H9 (cell line): Measurements from ENCODE around the gene OPN1SW. TPM values are rescaled to one million over a fixed set of nuclear protein-coding genes. Genes with fewer than 3 reads are reported as not detected.

Experiments used
- DNase-seq: peaks from one replicate; pipeline ENCODE4 v3.0.0-alpha.2; 2017
- H2AFZ ChIP-seq: one replicate; pipeline ENCODE4 v1.6.1; 2013; ENCODE audit warnings: mild to moderate bottlenecking, low read length, control low read depth, moderate library complexity
- H2AK5ac ChIP-seq: 2 replicates; pipeline ENCODE4 v1.6.1; 2013; ENCODE audit warnings: low read length, control low read depth, mixed read lengths; ENCODE audit not compliant: insufficient read length
- H2BK120ac ChIP-seq: one replicate; pipeline ENCODE4 v1.6.1; 2013; ENCODE audit warnings: low read depth, mild to moderate bottlenecking, low read length, control low read depth, inconsistent platforms; ENCODE audit not compliant: poor library complexity, severe bottlenecking
- H2BK12ac ChIP-seq: 2 replicates; pipeline ENCODE4 v1.6.1; 2013; ENCODE audit warnings: low read length, control low read depth, mixed read lengths, low read depth; ENCODE audit not compliant: insufficient read length
- H2BK15ac ChIP-seq: 2 replicates; pipeline ENCODE4 v1.6.1; 2013; ENCODE audit warnings: low read depth, low read length, control low read depth
- H2BK20ac ChIP-seq: one replicate; pipeline ENCODE4 v1.6.1; 2013; ENCODE audit warnings: low read depth, mild to moderate bottlenecking, low read length, control low read depth, inconsistent platforms; ENCODE audit not compliant: poor library complexity, severe bottlenecking
- H2BK5ac ChIP-seq: 2 replicates; pipeline ENCODE4 v1.6.1; 2013; ENCODE audit warnings: low read length, control low read depth, mixed read lengths; ENCODE audit not compliant: insufficient read length
- H3K14ac ChIP-seq: 2 replicates; pipeline ENCODE4 v1.6.1; 2013; ENCODE audit warnings: low read length, control low read depth; ENCODE audit not compliant: insufficient read depth
- H3K18ac ChIP-seq: 2 replicates; pipeline ENCODE4 v1.6.1; 2013; ENCODE audit warnings: low read depth, mild to moderate bottlenecking, mixed read lengths, low read length, control low read depth; ENCODE audit not compliant: insufficient read length
- H3K23ac ChIP-seq: 2 replicates; pipeline ENCODE4 v1.6.1; 2013; ENCODE audit warnings: low read length, control low read depth, mixed read lengths, low read depth; ENCODE audit not compliant: insufficient read length
- H3K23me2 ChIP-seq: 2 replicates; pipeline ENCODE4 v1.6.1; 2013; ENCODE audit warnings: low read depth, mild to moderate bottlenecking, mixed read lengths, low read length, control low read depth; ENCODE audit not compliant: insufficient read length, poor library complexity, severe bottlenecking
- H3K27ac ChIP-seq: 2 replicates; pipeline ENCODE4 v1.5.1; 2013; ENCODE audit warnings: low read length, control low read depth, mixed read lengths, low read depth; ENCODE audit not compliant: insufficient read length
- H3K27me3 ChIP-seq: 2 replicates; pipeline ENCODE4 v1.6.1; 2013; ENCODE audit warnings: low read length, control low read depth, inconsistent platforms; ENCODE audit not compliant: insufficient read depth
- H3K4ac ChIP-seq: 2 replicates; pipeline ENCODE4 v1.6.1; 2013; ENCODE audit warnings: low read depth, mild to moderate bottlenecking, control low read depth, inconsistent platforms, low read length, moderate library complexity
- H3K4me1 ChIP-seq: 2 replicates; pipeline ENCODE4 v1.6.1; 2013; ENCODE audit warnings: low read length, control low read depth, inconsistent platforms; ENCODE audit not compliant: insufficient read depth
- H3K4me2 ChIP-seq: 2 replicates; pipeline ENCODE4 v1.6.1; 2013; ENCODE audit warnings: low read length, control low read depth, mixed read lengths; ENCODE audit not compliant: insufficient read length, insufficient read depth
- H3K56ac ChIP-seq: 2 replicates; pipeline ENCODE4 v1.6.1; 2013; ENCODE audit warnings: low read depth, mild to moderate bottlenecking, mixed read lengths, low read length, control low read depth; ENCODE audit not compliant: insufficient read length
- H3K79me1 ChIP-seq: 2 replicates; pipeline ENCODE4 v1.6.1; 2013; ENCODE audit warnings: low read depth, mild to moderate bottlenecking, moderate library complexity, low read length, control low read depth, inconsistent platforms; ENCODE audit not compliant: insufficient read depth, poor library complexity, severe bottlenecking
- H3K79me2 ChIP-seq: 2 replicates; pipeline ENCODE4 v1.6.1; 2013; ENCODE audit warnings: low read length, control low read depth, inconsistent platforms; ENCODE audit not compliant: insufficient read depth
- H3K9ac ChIP-seq: 2 replicates; pipeline ENCODE4 v1.6.1; 2013; ENCODE audit warnings: low read length, control low read depth, mixed read lengths; ENCODE audit not compliant: insufficient read length; ENCODE audit errors: extremely low read depth
- H3K9me3 ChIP-seq: one replicate; pipeline ENCODE4 v1.6.1; 2013; ENCODE audit warnings: low read depth, low read length, inconsistent platforms; ENCODE audit not compliant: control insufficient read depth
- H3T11ph ChIP-seq: one replicate; pipeline ENCODE4 v1.6.1; 2013; ENCODE audit warnings: mild to moderate bottlenecking, low read length, control low read depth, inconsistent platforms
- H4K20me1 ChIP-seq: one replicate; pipeline ENCODE4 v1.6.1; 2013; ENCODE audit not compliant: control insufficient read depth, insufficient read length, insufficient read depth
- H4K5ac ChIP-seq: 2 replicates; pipeline ENCODE4 v1.6.1; 2013; ENCODE audit warnings: low read depth, mild to moderate bottlenecking, mixed read lengths, low read length, control low read depth; ENCODE audit not compliant: insufficient read length
- H4K8ac ChIP-seq: replicated peaks from 2 replicates; pipeline ENCODE4 v1.6.1; 2013; ENCODE audit warnings: low read length, control low read depth, mixed read lengths, low read depth; ENCODE audit not compliant: insufficient read length
- H4K91ac ChIP-seq: 2 replicates; pipeline ENCODE4 v1.6.1; 2013; ENCODE audit warnings: low read depth, mild to moderate bottlenecking, moderate library complexity, mixed read lengths, low read length, control low read depth; ENCODE audit not compliant: insufficient read length
- H3K27ac Mint-ChIP-seq, 3 experiments: 2 replicates in 2 of 3; 3 replicates in 1 of 3; pipeline ENCODE4 v1.8.0; 2020 to 2021; ENCODE audit warnings: mixed read lengths in 3 of 3, mild to moderate bottlenecking in 1 of 3, moderate library complexity in 1 of 3
- H3K27me3 Mint-ChIP-seq: 2 replicates; pipeline ENCODE4 v1.8.0; 2021; ENCODE audit warnings: low read depth, mild to moderate bottlenecking, moderate library complexity, mixed read lengths
- H3K36me3 Mint-ChIP-seq, 3 experiments: 2 replicates in 2 of 3; 3 replicates in 1 of 3; pipeline ENCODE4 v1.8.0; 2020 to 2021; ENCODE audit warnings: low read depth in 3 of 3, mixed read lengths in 3 of 3; ENCODE audit not compliant: insufficient read depth in 1 of 3
- H3K4me1 Mint-ChIP-seq, 2 experiments: 2 replicates each; pipeline ENCODE4 v1.8.0; 2020; ENCODE audit warnings: mixed read lengths in 2 of 2
- H3K4me3 Mint-ChIP-seq, 2 experiments: 2 replicates in 1 of 2; 3 replicates in 1 of 2; pipeline ENCODE4 v1.8.0; 2020 to 2021; ENCODE audit warnings: mild to moderate bottlenecking in 2 of 2, mixed read lengths in 2 of 2, moderate library complexity in 1 of 2
- H3K9me3 Mint-ChIP-seq, 2 experiments: 2 replicates in 1 of 2; 3 replicates in 1 of 2; pipeline ENCODE4 v1.8.0; 2020; ENCODE audit warnings: mild to moderate bottlenecking in 2 of 2, mixed read lengths in 2 of 2, moderate library complexity in 1 of 2
- CTCF ChIP-seq: fragments of 200-600 bp; sonication (generic); conservative IDR thresholded peaks from 3 replicates; pipeline ENCODE4 v1.8.0; 2021; ENCODE audit warnings: antibody characterized with exemption, mild to moderate bottlenecking
- WGBS: extraction: QIAGEN DNeasy Blood & Tissue Kit; methylation state at CpG from one replicate; pipeline ENCODE4 v1.1.7; 2013; ENCODE audit warnings: missing lambda C conversion rate, low lambda C conversion rate, mixed read lengths; ENCODE audit not compliant: insufficient read length; ENCODE audit errors: extremely low coverage; 5-methylcytosine and 5-hydroxymethylcytosine counted together
- total RNA-seq: library from RNA; stranded (reverse); gene quantifications from 2 replicates; pipeline ENCODE4 v1.2.1, GENCODE V29; 2021

The OPN1SW gene
- total RNA-seq, 1 experiment from 2014 or later = not detected

- H3K4ac ChIP-seq = no peak overlapping the region
- H2AFZ ChIP-seq = no peak overlapping the region
- no peak overlapping the region for H3T11ph ChIP-seq
- no peaks in the 10 kb centered on the region for H3K79me1 ChIP-seq
- no peak overlapping the region for H3K27ac ChIP-seq
- H2BK15ac ChIP-seq = no peak overlapping the region
- no CpG with 5 or more reads among the region's 3 CpGs for WGBS
- no peak overlapping the region for H2BK5ac ChIP-seq
- H3K79me2 ChIP-seq = no peaks in the 10 kb centered on the region
- no peak overlapping the region for H4K5ac ChIP-seq
- no peak overlapping the region for H4K91ac ChIP-seq
- Mint-ChIP-seq H3K27ac (no peak overlapping the region), H3K4me3 (no peak overlapping the region), H3K27me3 (no peaks in the 10 kb centered on the region), H3K36me3 (peaks cover 30 to 81% (median 69%) of the 10 kb centered on the region in 3 experiments; a peak in 6 of 7 replicates), H3K4me1 (no peaks in the 10 kb centered on the region), H3K9me3 (no peaks in the 10 kb centered on the region)
- no peak overlapping the region for H3K14ac ChIP-seq
- no peak for DNase-seq
- no peak overlapping the region for H4K8ac ChIP-seq
- no peak overlapping the region for H3K18ac ChIP-seq
- no peaks in the 10 kb centered on the region for H4K20me1 ChIP-seq
- no peaks in the 10 kb centered on the region for H3K23me2 ChIP-seq
- H3K9ac ChIP-seq = no peak overlapping the region
- no peak overlapping the region for H3K56ac ChIP-seq
- H2BK12ac ChIP-seq = no peak overlapping the region
- H2BK120ac ChIP-seq = no peak overlapping the region
- H2BK20ac ChIP-seq = no peak overlapping the region
- H2AK5ac ChIP-seq = no peak overlapping the region
- no peak overlapping the region for H3K23ac ChIP-seq
- H3K4me1 ChIP-seq = no peaks in the 10 kb centered on the region
- TF ChIP-seq CTCF = no peak
- H3K4me2 ChIP-seq = no peak overlapping the region
- H3K27me3 ChIP-seq = no peaks in the 10 kb centered on the region
- no peaks in the 10 kb centered on the region for H3K9me3 ChIP-seq
Measured at GRCh38 chr7:128763541-128763940, 12.1 kb downstream of the OPN1SW start.
